ENCODE results near the gene PACSIN1.

Gene PACSIN1

GRCh38 chr6:34486106-34486740 is 20.3 kb downstream of the PACSIN1 start:
- TF ChIP-seq GATA3 (IDR thresholded peaks at IDR 0.05; ENCODE audit: low read depth, low read length) (no peak), GATA2 (IDR thresholded peaks at IDR 0.05; ENCODE audit: low read depth, low read length) (no peak)

GRCh38 chr6:34487536-34487935 is 21.7 kb downstream of the PACSIN1 start:
- TF ChIP-seq GATA3 (IDR thresholded peaks at IDR 0.05; ENCODE audit: low read depth, low read length) = no peak
- no peak for TF ChIP-seq GATA2 (IDR thresholded peaks at IDR 0.05; ENCODE audit: low read depth, low read length)

- TF ChIP-seq GATA2 (IDR thresholded peaks at IDR 0.05; ENCODE audit: low read depth, low read length) = no peak
- TF ChIP-seq GATA3 (IDR thresholded peaks at IDR 0.05; ENCODE audit: low read depth, low read length) = no peak
These were observed 23.4 kb downstream of the PACSIN1 start for GRCh38 chr6:34489207-34489805.

GRCh38 chr6:34490390-34491090 is 24.7 kb downstream of the PACSIN1 start:
- TF ChIP-seq GATA2 (IDR thresholded peaks at IDR 0.05; ENCODE audit: low read depth, low read length) (no peak), GATA3 (IDR thresholded peaks at IDR 0.05; ENCODE audit: low read depth, low read length) (no peak)

- TF ChIP-seq GATA3 (IDR thresholded peaks at IDR 0.05; ENCODE audit: low read depth, low read length) (no peak), GATA2 (IDR thresholded peaks at IDR 0.05; ENCODE audit: low read depth, low read length) (no peak)
These were observed 25.2 kb downstream of the PACSIN1 start for GRCh38 chr6:34491091-34491430.

GRCh38 chr6:34493344-34493743 is 27.5 kb downstream of the PACSIN1 start:
- TF ChIP-seq GATA2 (IDR thresholded peaks at IDR 0.05; ENCODE audit: low read depth, low read length) = no peak
- TF ChIP-seq GATA3 (IDR thresholded peaks at IDR 0.05; ENCODE audit: low read depth, low read length) = no peak

GRCh38 chr6:34494973-34495372 is 29.1 kb downstream of the PACSIN1 start:
- TF ChIP-seq GATA2 (IDR thresholded peaks at IDR 0.05; ENCODE audit: low read depth, low read length) (no peak), GATA3 (IDR thresholded peaks at IDR 0.05; ENCODE audit: low read depth, low read length) (no peak)

GRCh38 chr6:34496103-34496685 is 30.3 kb downstream of the PACSIN1 start:
- TF ChIP-seq GATA2 (IDR thresholded peaks at IDR 0.05; ENCODE audit: low read depth, low read length) (no peak), GATA3 (IDR thresholded peaks at IDR 0.05; ENCODE audit: low read depth, low read length) (no peak)

- no peak for TF ChIP-seq GATA3 (IDR thresholded peaks at IDR 0.05; ENCODE audit: low read depth, low read length)
- no peak for TF ChIP-seq GATA2 (IDR thresholded peaks at IDR 0.05; ENCODE audit: low read depth, low read length)
These were observed 31.5 kb downstream of the PACSIN1 start for GRCh38 chr6:34497411-34497810.

GRCh38 chr6:34506718-34507117 is 40.8 kb downstream of the PACSIN1 start:
- TF ChIP-seq GATA2 (IDR thresholded peaks at IDR 0.05; ENCODE audit: low read depth, low read length) (no peak), GATA3 (IDR thresholded peaks at IDR 0.05; ENCODE audit: low read depth, low read length) (no peak)

- TF ChIP-seq GATA2 (IDR thresholded peaks at IDR 0.05; ENCODE audit: low read depth, low read length) = no peak
These were observed 42.5 kb downstream of the PACSIN1 start for GRCh38 chr6:34508425-34508824.

GRCh38 chr6:34509782-34510181 is 43.9 kb downstream of the PACSIN1 start:
- no peak for TF ChIP-seq GATA3 (IDR thresholded peaks at IDR 0.05; ENCODE audit: low read depth, low read length)
- no peak for TF ChIP-seq GATA2 (IDR thresholded peaks at IDR 0.05; ENCODE audit: low read depth, low read length)

- TF ChIP-seq GATA2 (IDR thresholded peaks at IDR 0.05; ENCODE audit: low read depth, low read length) (no peak), GATA3 (IDR thresholded peaks at IDR 0.05; ENCODE audit: low read depth, low read length) (no peak)
These were observed 44.4 kb downstream of the PACSIN1 start for GRCh38 chr6:34510299-34510698.

GRCh38 chr6:34511214-34511914 is 45.5 kb downstream of the PACSIN1 start:
- TF ChIP-seq GATA2 (IDR thresholded peaks at IDR 0.05; ENCODE audit: low read depth, low read length) (no peak), GATA3 (IDR thresholded peaks at IDR 0.05; ENCODE audit: low read depth, low read length) (no peak)

Data from SH-SY5Y (cell line).